GM18907 (cell line): Measurements from ENCODE around the gene FA2H.
"Not testable (repeated sequence)": the region's sequence is repeated elsewhere in the genome, so short reads cannot be mapped to it uniquely, and the experiment has no call there.

Experiments
- ATAC-seq: cut with Tn5 transposase; IDR thresholded peaks from one replicate; pipeline ENCODE4 v1.9.1; 2021; ENCODE audit warnings: mild to moderate bottlenecking, moderate library complexity; ENCODE audit not compliant: unreplicated experiment

Gene FA2H

GRCh38 chr16:74770831-74771526 lies 3.6 kb downstream of the FA2H start:
- no peak for ATAC-seq

DNA sequence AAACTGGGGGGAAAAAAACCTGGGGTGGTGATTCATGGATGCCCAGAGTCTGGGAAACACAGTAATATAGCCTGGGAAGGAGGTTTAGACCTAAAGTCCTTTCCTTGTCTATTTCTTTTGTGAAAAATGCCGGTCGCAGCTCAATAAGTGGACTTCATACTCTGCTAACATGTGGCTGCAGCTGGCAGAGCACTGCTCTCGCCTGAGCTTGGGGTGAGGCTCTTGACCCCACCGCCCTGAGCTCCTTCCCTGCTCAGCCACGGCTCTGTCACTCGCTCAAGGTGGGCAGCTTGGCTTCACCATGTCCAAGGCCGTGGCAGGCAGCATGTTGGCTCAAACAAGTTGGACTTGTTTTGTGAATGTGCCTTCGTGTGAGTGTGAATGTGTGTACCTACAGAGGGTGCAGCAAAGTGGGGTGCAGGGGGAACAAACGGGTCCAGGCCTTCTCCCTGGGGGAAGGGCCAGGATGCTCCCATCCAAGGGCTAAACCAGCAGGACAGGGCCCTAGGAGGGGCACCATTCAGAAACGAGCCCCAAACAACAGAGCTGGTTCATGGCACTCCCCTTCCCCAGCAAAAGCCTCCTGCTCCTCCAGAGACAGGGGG lies 4.9 kb downstream of the FA2H start:
- no peak for ATAC-seq

- no peak for ATAC-seq
Observed at GRCh38 chr16:74768239-74768638, 6.4 kb downstream of the FA2H start.

GRCh38 chr16:74767749-74768148 lies 6.9 kb downstream of the FA2H start:
- ATAC-seq: no peak

- ATAC-seq: no peak
Observed at GRCh38 chr16:74766729-74767128, 7.9 kb downstream of the FA2H start.

- not testable (repeated sequence) for ATAC-seq
Observed at GRCh38 chr16:74764184-74764583, 10.4 kb downstream of the FA2H start.

GRCh38 chr16:74761665-74762064 lies 13.0 kb downstream of the FA2H start:
- ATAC-seq: no peak

GRCh38 chr16:74760007-74760767 lies 14.4 kb downstream of the FA2H start:
- ATAC-seq: peak; percentile 50

DNA sequence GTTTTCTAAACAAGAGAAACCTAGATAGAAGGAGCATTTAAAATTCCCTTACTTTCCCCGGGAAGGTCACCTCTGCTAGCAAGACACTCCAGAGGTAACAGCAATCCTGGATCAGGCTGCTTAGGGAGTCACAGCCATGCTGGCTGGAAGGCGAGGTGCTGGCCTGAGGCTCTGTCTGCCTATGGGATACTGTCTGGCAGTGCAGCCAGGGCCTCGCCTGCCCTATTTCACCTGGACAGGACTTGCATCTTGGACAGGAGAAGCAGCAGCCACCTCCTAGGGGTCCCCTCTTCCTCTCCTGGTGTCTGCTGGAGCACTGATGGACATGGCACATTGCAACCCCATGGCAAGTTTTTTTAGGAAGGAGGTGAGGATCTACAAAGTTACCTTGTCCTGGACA lies 15.1 kb downstream of the FA2H start:
- no peak for ATAC-seq

DNA sequence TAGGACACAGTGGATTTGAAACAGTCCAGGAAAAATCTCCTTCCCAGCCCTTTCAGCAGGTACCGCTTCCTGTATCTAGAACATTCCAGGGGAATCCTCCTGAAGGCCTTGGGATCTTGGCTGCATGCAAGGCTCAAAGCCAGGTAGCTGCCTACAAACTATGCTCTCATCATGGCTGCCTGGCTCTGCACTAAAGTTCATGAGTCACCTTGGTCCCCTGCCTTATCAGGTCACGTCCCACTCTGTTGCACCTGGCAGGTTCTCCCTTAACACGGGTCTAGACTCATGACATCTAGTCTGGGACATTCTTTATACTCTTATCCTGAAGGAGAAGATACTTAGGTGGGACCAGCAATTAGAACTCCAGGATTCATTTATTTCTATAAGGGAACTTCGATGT lies 15.8 kb downstream of the FA2H start:
- ATAC-seq: no peak

GRCh38 chr16:74757349-74757748 lies 17.3 kb downstream of the FA2H start:
- ATAC-seq: no peak

- ATAC-seq: no peak
Observed at GRCh38 chr16:74756203-74756602, 18.4 kb downstream of the FA2H start.

GRCh38 chr16:74753180-74753579 lies 21.4 kb downstream of the FA2H start:
- ATAC-seq: no peak

GRCh38 chr16:74752756-74753155 lies 21.9 kb downstream of the FA2H start:
- no peak for ATAC-seq

DNA sequence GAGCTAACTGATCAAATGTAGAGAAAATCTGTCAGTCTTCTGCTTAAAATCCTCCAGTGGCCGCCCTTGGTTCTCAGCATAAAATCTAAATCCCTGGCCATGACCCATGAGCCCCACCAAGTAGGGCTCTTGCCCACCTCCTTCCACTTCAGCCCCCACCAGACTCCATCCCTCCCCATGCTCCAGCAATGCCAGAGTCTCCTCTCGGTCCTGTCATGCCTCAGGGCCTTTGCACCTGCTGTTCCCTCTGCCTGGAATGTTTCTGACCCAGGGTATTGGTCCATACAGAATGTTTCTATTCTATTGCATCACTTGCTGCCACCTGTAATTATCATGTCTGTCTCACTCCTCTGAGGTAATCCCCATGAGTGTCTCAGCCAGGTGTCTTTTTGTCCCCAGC lies 22.4 kb downstream of the FA2H start:
- ATAC-seq: no peak

- no peak for ATAC-seq
Observed at GRCh38 chr16:74751658-74752057, 23.0 kb downstream of the FA2H start.

GRCh38 chr16:74749291-74750055 lies 25.1 kb downstream of the FA2H start:
- ATAC-seq: no peak

DNA sequence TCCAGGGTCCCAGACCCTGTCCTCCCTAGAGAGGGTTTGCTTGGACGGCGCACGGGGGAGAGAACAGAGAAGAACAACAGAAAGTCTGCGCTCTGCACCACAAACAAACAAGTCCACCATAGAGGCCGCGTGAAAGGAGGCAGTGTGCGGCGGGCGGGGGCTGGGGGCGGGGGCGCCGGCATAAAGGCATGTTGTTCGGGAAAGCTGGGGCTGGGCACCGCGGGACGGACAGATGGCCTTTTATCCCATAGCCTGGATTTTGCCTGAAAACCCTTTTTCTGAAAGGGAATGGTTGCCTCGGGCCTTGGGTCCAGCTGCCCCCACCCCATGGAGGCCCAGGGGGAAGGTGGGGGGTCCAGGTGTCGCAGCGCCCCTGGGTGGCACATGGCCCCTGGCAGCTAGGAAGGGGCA lies 26.0 kb downstream of the FA2H start:
- ATAC-seq: no peak

- no peak for ATAC-seq
Observed at GRCh38 chr16:74747716-74748615, 26.7 kb downstream of the FA2H start.

GRCh38 chr16:74745926-74746325 lies 28.7 kb downstream of the FA2H start:
- no peak for ATAC-seq
